ENCODE measurements around the gene SLC38A9. TPM values are rescaled to one million over a fixed set of nuclear protein-coding genes. Genes with fewer than 3 reads are reported as not detected.

Gene SLC38A9
- total and polyA plus RNA-seq, 2 of the 8 experiments (the other 6 are each of a cell fraction or from before 2014, with no cell fraction given): 29.2 to 43.7 TPM

- Histone ChIP-seq H2BK12ac (ENCODE audit: low read depth, low read length) (no peak overlapping the region), H2BK120ac (replicated peaks; ENCODE audit: low read depth, low read length) (no peak overlapping the region), H3K56ac (replicated peaks; ENCODE audit: insufficient read length, low read depth, low read length) (no peak overlapping the region), H3K79me1 (ENCODE audit: low read depth, low read length) (no peaks in the 10 kb centered on the region), H3K9me3 (ENCODE audit: insufficient read depth in 2 of 2, low read depth in 1 of 2, low read length in 1 of 2) (no peaks in the 10 kb centered on the region), H2BK5ac (ENCODE audit: low read depth, low read length) (no peak overlapping the region), H3K4me1 (replicated peaks in 1 of 4; ENCODE audit: control insufficient read depth in 3 of 4, insufficient read depth in 4 of 4, low read length in 3 of 4) (no peaks in the 10 kb centered on the region), H3K27ac (ENCODE audit: low read depth, low read length) (no peak overlapping the region), H3K18ac (ENCODE audit: extremely low read depth, low read length) (no peak overlapping the region), H3K4ac (replicated peaks; ENCODE audit: insufficient read length, low read depth, low read length) (no peak overlapping the region), H3K23ac (ENCODE audit: insufficient read length) (no peak overlapping the region), H3K79me2 (ENCODE audit: control insufficient read depth in 1 of 2, insufficient read depth in 2 of 2, low read length in 2 of 2) (no peaks in the 10 kb centered on the region), H2BK20ac (ENCODE audit: low read length) (no peak overlapping the region), H2BK15ac (ENCODE audit: low read length) (no peak overlapping the region), H3K4me2 (ENCODE audit: insufficient read depth in 1 of 2, low read depth in 2 of 2, low read length in 2 of 2) (no peak overlapping the region), H3K36me3 (ENCODE audit: control insufficient read depth in 2 of 4, insufficient read depth in 4 of 4, low read length in 3 of 4) (no peaks in the 10 kb centered on the region), H3K9ac (replicated peaks in 1 of 4; ENCODE audit: extremely low read depth in 1 of 4, low read depth in 3 of 4, low read length in 3 of 4) (no peak overlapping the region; a peak in 1 of 7 replicates), H4K8ac (ENCODE audit: extremely low read depth, insufficient read depth, low read length) (no peak overlapping the region), H3K14ac (ENCODE audit: insufficient read length) (no peak overlapping the region), H3K4me3 (ENCODE audit: extremely low read depth in 1 of 4, insufficient read depth in 2 of 4, low read depth in 3 of 4, low read length in 4 of 4) (no peak overlapping the region), H2AFZ (ENCODE audit: low read length) (no peak overlapping the region; the same call in 1 of the 2 replicates), H3K27me3 (replicated peaks in 1 of 4; ENCODE audit: control insufficient read depth in 3 of 4, extremely low read depth in 1 of 4, insufficient read depth in 3 of 4, low read length in 3 of 4) (no peaks in the 10 kb centered on the region), H2AK5ac (ENCODE audit: low read depth, low read length) (no peak overlapping the region), H3K23me2 (ENCODE audit: low read depth, low read length) (no peaks in the 10 kb centered on the region), H4K91ac (replicated peaks; ENCODE audit: insufficient read length, low read length) (no peak overlapping the region), H4K20me1 (replicated peaks in 1 of 2; ENCODE audit: control insufficient read depth in 1 of 2, insufficient read depth in 2 of 2, low read length in 2 of 2) (no peaks in the 10 kb centered on the region), H4K5ac (ENCODE audit: insufficient read length, low read depth, low read length) (no peak overlapping the region)
- CTCF ChIA-PET (ENCODE audit: partially characterized antibody): no interaction called here
- POLR2A ChIA-PET (ENCODE audit: partially characterized antibody): interaction anchor here (1.5 kb wide), 1 partner anchor 11 kb away, joined by 4 read pairs; no protein-coding TSS in a partner anchor
- WGBS, 2 experiments (ENCODE audit: extremely low coverage in 1 of 2, insufficient coverage in 1 of 2, insufficient read length in 1 of 2, insufficient replicate concordance in 2 of 2, low coverage in 1 of 2, low lambda C conversion rate in 2 of 2, missing lambda C conversion rate in 1 of 2): 90% methylated on average over 4 of the region's 4 CpGs; no CpG with 5 or more reads in 1 of the 2 experiments
- FAIRE-seq (no peak), DNase-seq (ENCODE audit: low read depth in 1 of 2, low spot score in 2 of 2) (no peak)
- no peak for TF ChIP-seq SAP30 (IDR thresholded peaks at IDR 0.05; ENCODE audit: insufficient read depth, insufficient replicate concordance, low read length)
- no peak for TF ChIP-seq RXRA (IDR thresholded peaks at IDR 0.05; ENCODE audit: insufficient read depth, low read depth, low read length)
- no peak for TF ChIP-seq ATF3 (IDR thresholded peaks at IDR 0.05; ENCODE audit: insufficient read depth, low read depth, low read length)
- no peak for TF ChIP-seq BRCA1 (IDR thresholded peaks at IDR 0.05; ENCODE audit: low read depth, low read length)
- no peak for TF ChIP-seq SP4 (IDR thresholded peaks at IDR 0.05; ENCODE audit: low read length)
- TF ChIP-seq RFX5 (IDR thresholded peaks at IDR 0.05; ENCODE audit: borderline replicate concordance, low read depth, low read length): no peak
- no peak for TF ChIP-seq SIRT6 (IDR thresholded peaks at IDR 0.05; ENCODE audit: low read length)
- TF ChIP-seq EZH2 (IDR thresholded peaks at IDR 0.05; ENCODE audit: low read depth, low read length, severe bottlenecking): no peak
- TF ChIP-seq SP1 (IDR thresholded peaks at IDR 0.05; ENCODE audit: low read depth, low read length): no peak
- TF ChIP-seq POLR2A (IDR thresholded peaks at IDR 0.05; ENCODE audit: control extremely low read depth in 1 of 2, low read depth in 2 of 2, low read length in 2 of 2): no peak
- no peak for TF ChIP-seq KDM4A (IDR thresholded peaks at IDR 0.05; ENCODE audit: low read depth, low read length, severe bottlenecking)
- TF ChIP-seq EGR1 (IDR thresholded peaks at IDR 0.05; ENCODE audit: borderline replicate concordance, low read depth, low read length): no peak
- no peak for TF ChIP-seq HDAC2 (IDR thresholded peaks at IDR 0.05; ENCODE audit: borderline replicate concordance in 1 of 2, low read depth in 2 of 2, low read length in 2 of 2)
- TF ChIP-seq SIN3A (conservative IDR thresholded peaks at IDR 0.05 in 1 of 2, IDR thresholded peaks at IDR 0.05 in 1 of 2; ENCODE audit: low read depth in 1 of 2, low read length in 2 of 2): no peak
Measured at GRCh38 chr5:55724281-55724680, 12.2 kb upstream of the SLC38A9 start.

Measured in H1 (cell line).